Measurements from ENCODE around the gene IL17RD. TPM values are rescaled to one million over a fixed set of nuclear protein-coding genes. Genes with fewer than 3 reads are reported as not detected.

The IL17RD gene
- total RNA-seq, 1 experiment from 2014 or later, result 31.7 TPM

- peaks cover 0 to under 1% (median 0%) of the 10 kb centered on the region in 3 experiments; a peak in 3 of 7 replicates for H3K36me3 Mint-ChIP-seq (ENCODE audit: insufficient read depth in 1 of 3, low read depth in 3 of 3)
- no peak overlapping the region for H4K91ac ChIP-seq (ENCODE audit: insufficient read length, low read depth, low read length)
- H3K14ac ChIP-seq (ENCODE audit: insufficient read depth, low read length), result no peak overlapping the region
- no peak overlapping the region for H3K56ac ChIP-seq (ENCODE audit: insufficient read length, low read depth, low read length)
- H3K9me3 ChIP-seq (ENCODE audit: control insufficient read depth, low read depth, low read length), result no peaks in the 10 kb centered on the region
- H3K27ac ChIP-seq (ENCODE audit: insufficient read length, low read depth, low read length), result no peak overlapping the region
- no CpG with 5 or more reads among the region's 2 CpGs for WGBS (ENCODE audit: extremely low coverage, insufficient read length, low lambda C conversion rate)
- H3K27me3 Mint-ChIP-seq (ENCODE audit: low read depth), result peaks cover 39% of the 10 kb centered on the region
- no peak overlapping the region for H2BK12ac ChIP-seq (ENCODE audit: insufficient read length, low read depth, low read length)
- H3T11ph ChIP-seq (ENCODE audit: low read length), result no peak overlapping the region
- H3K79me1 ChIP-seq (ENCODE audit: insufficient read depth, low read depth, low read length, poor library complexity, severe bottlenecking), result no peaks in the 10 kb centered on the region
- H3K4ac ChIP-seq (ENCODE audit: low read depth, low read length), result no peak overlapping the region
- H2BK5ac ChIP-seq (ENCODE audit: insufficient read length, low read length), result no peak overlapping the region
- no peak overlapping the region for H2BK20ac ChIP-seq (ENCODE audit: low read depth, low read length, poor library complexity, severe bottlenecking)
- peaks cover 9% of the 10 kb centered on the region for H3K23me2 ChIP-seq (ENCODE audit: insufficient read length, low read depth, low read length, poor library complexity, severe bottlenecking)
- no peak overlapping the region for H2AFZ ChIP-seq (ENCODE audit: low read length)
- no peak overlapping the region for H3K18ac ChIP-seq (ENCODE audit: insufficient read length, low read depth, low read length)
- H3K23ac ChIP-seq (ENCODE audit: insufficient read length, low read depth, low read length), result no peak overlapping the region
- H2BK120ac ChIP-seq (ENCODE audit: low read depth, low read length, poor library complexity, severe bottlenecking), result no peak overlapping the region
- no peak overlapping the region for H3K4me3 Mint-ChIP-seq
- peaks cover 2% of the 10 kb centered on the region; the same call in 1 of the 2 replicates for H3K79me2 ChIP-seq (ENCODE audit: insufficient read depth, low read length)
- no peak for TF ChIP-seq CTCF (conservative IDR thresholded peaks at IDR 0.05)
- no peak for DNase-seq
- H3K4me2 ChIP-seq (ENCODE audit: insufficient read depth, insufficient read length, low read length), result no peak overlapping the region
- H3K27me3 ChIP-seq (ENCODE audit: insufficient read depth, low read length), result no peaks in the 10 kb centered on the region; the same call in 1 of the 2 replicates
- H3K4me1 ChIP-seq (ENCODE audit: insufficient read depth, low read length), result peaks cover 5% of the 10 kb centered on the region
- no peak overlapping the region for H2BK15ac ChIP-seq (ENCODE audit: low read depth, low read length)
- H4K20me1 ChIP-seq (ENCODE audit: control insufficient read depth, insufficient read depth, insufficient read length), result no peaks in the 10 kb centered on the region
- H2AK5ac ChIP-seq (ENCODE audit: insufficient read length, low read length), result no peak overlapping the region
- no peak overlapping the region for H3K9ac ChIP-seq (ENCODE audit: extremely low read depth, insufficient read length, low read length)
- peaks cover 25 to 29% of the 10 kb centered on the region in 2 experiments for H3K4me1 Mint-ChIP-seq
- no peak overlapping the region for H4K8ac ChIP-seq (replicated peaks; ENCODE audit: insufficient read length, low read depth, low read length)
- H4K5ac ChIP-seq (ENCODE audit: insufficient read length, low read depth, low read length), result no peak overlapping the region
- no peak overlapping the region for H3K27ac Mint-ChIP-seq
- no peaks in the 10 kb centered on the region; a peak in 1 of 5 replicates for H3K9me3 Mint-ChIP-seq
Measured at GRCh38 chr3:57168151-57168550, 3.0 kb upstream of the IL17RD start.
